Fibroblast of lung (primary cell): ENCODE data around the gene XPO5. TPM values are rescaled to one million over a fixed set of nuclear protein-coding genes. Genes with fewer than 3 reads are reported as not detected.

Experiments used
- DNase-seq, 2 donors: peaks; one replicate each; pipeline versions ENCODE4 v3.0.0 to v3.0.0-alpha.2; 2010; ENCODE audit warnings: low read depth in 2 of 2
- H2AFZ ChIP-seq: 2 replicates; pipeline ENCODE4 v1.5.1; 2012; ENCODE audit warnings: low read length, control low read depth, inconsistent platforms
- H3K27ac ChIP-seq: 2 replicates; pipeline ENCODE4 v1.5.1; 2011; ENCODE audit warnings: low read length, control low read depth; ENCODE audit not compliant: insufficient read depth
- H3K27me3 ChIP-seq: 2 replicates; pipeline ENCODE4 v1.5.1; 2011; ENCODE audit warnings: mild to moderate bottlenecking, low read length; ENCODE audit not compliant: control insufficient read depth, insufficient read depth
- H3K36me3 ChIP-seq: 2 replicates; pipeline ENCODE4 v1.5.1; 2011; ENCODE audit warnings: low read length; ENCODE audit not compliant: control insufficient read depth, insufficient read depth
- H3K4me1 ChIP-seq: 2 replicates; pipeline ENCODE4 v1.5.1; 2011; ENCODE audit warnings: low read length; ENCODE audit not compliant: control insufficient read depth, insufficient read depth; ENCODE audit errors: extremely low read depth
- H3K4me2 ChIP-seq: 2 replicates; pipeline ENCODE4 v1.5.1; 2011; ENCODE audit warnings: low read length, control low read depth; ENCODE audit not compliant: insufficient read depth; ENCODE audit errors: extremely low read depth
- H3K4me3 ChIP-seq, 4 experiments: fragments of 200-600 bp in 1 of 4; sonication (generic) in 1 of 4; replicated peaks in 1 of 4; 2 replicates each; pipeline ENCODE4 v1.5.1; 2011 to 2016; ENCODE audit warnings: low read length in 4 of 4, low read depth in 3 of 4, mild to moderate bottlenecking in 3 of 4, control low read depth in 2 of 4, inconsistent platforms in 1 of 4, mixed read lengths in 1 of 4; ENCODE audit not compliant: insufficient read depth in 1 of 4; ENCODE audit errors: control extremely low read depth in 1 of 4
- H3K79me2 ChIP-seq: 2 replicates; pipeline ENCODE4 v1.5.1; 2012; ENCODE audit warnings: mild to moderate bottlenecking, low read length, inconsistent platforms; ENCODE audit not compliant: control insufficient read depth, insufficient read depth
- H3K9ac ChIP-seq: 2 replicates; pipeline ENCODE4 v1.5.1; 2011; ENCODE audit warnings: mild to moderate bottlenecking, low read length, control low read depth; ENCODE audit not compliant: insufficient read depth
- H3K9me3 ChIP-seq: 2 replicates; pipeline ENCODE4 v1.5.1; 2012; ENCODE audit warnings: low read depth, low read length; ENCODE audit not compliant: control insufficient read depth, insufficient read depth
- H4K20me1 ChIP-seq: 2 replicates; pipeline ENCODE4 v1.5.1; 2011; ENCODE audit warnings: low read length; ENCODE audit not compliant: control insufficient read depth, insufficient read depth; ENCODE audit errors: extremely low read depth
- EZH2 ChIP-seq: IDR thresholded peaks from 2 replicates; pipeline ENCODE4 v1.5.1; 2012; ENCODE audit warnings: low read length, control low read depth, mild to moderate bottlenecking; ENCODE audit errors: missing control alignments
- polyA plus RNA-seq, 2 donors: library from polyadenylated mRNA; depleted of rRNA in 1 of 2; stranded (reverse) in 1 of 2; unstranded in 1 of 2; fragments of >200 nt; gene quantifications; 2 replicates each; pipeline ENCODE4 v1.2.1, GENCODE V29; 2011 to 2012; ENCODE audit warnings: missing spikeins in 1 of 2
- total RNA-seq: library from RNA; depleted of rRNA; stranded (reverse); fragments of >200 nt; gene quantifications from 2 replicates; pipeline ENCODE4 v1.2.1, GENCODE V29; 2014
- TF ChIP-seq, protein P1 (sequence below), 2 donors: IDR thresholded peaks in 1 of 2; conservative IDR thresholded peaks in 1 of 2; 1 replicate in 1 of 2; 2 replicates in 1 of 2; pipeline ENCODE4 v1.5.1; 2011 to 2012; ENCODE audit warnings: low read length in 2 of 2, control low read depth in 1 of 2, inconsistent platforms in 1 of 2, low read depth in 1 of 2, mild to moderate bottlenecking in 1 of 2

XPO5 gene
- total and polyA plus RNA-seq, 2 donors (not counting 1 experiment from before 2014, with no cell fraction given), result 20.5 to 21.7 TPM

DNA sequence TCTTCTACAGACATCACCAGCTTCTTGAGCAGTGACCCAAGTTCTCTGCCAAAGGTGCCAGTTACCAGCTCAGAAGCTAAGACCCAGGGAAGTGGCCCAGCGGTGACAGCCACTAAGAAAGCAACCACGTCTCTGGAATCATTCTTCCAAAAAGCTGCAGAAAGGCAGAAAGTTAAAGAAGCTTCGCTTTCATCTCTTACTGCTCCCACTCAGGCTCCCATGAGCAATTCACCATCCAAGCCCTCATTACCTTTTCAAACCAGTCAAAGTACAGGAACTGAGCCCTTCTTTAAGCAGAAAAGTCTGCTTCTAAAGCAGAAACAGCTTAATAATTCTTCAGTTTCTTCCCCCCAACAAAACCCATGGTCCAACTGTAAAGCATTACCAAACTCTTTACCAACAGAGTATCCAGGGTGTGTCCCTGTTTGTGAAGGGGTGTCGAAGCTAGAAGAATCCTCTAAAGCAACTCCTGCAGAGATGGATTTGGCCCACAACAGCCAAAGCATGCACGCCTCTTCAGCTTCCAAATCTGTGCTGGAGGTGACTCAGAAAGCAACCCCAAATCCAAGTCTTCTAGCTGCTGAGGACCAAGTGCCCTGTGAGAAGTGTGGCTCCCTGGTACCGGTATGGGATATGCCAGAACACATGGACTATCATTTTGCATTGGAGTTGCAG is 38.0 kb upstream of the XPO5 start:
- Histone ChIP-seq H3K9me3 (no peaks in the 10 kb centered on the region), H3K4me3 (no peak overlapping the region), H4K20me1 (no peaks in the 10 kb centered on the region), H3K9ac (no peak overlapping the region), H3K36me3 (peaks cover 9% of the 10 kb centered on the region), H2AFZ (no peak overlapping the region), H3K4me2 (no peak overlapping the region), H3K27ac (no peak overlapping the region), H3K4me1 (no peaks in the 10 kb centered on the region), H3K79me2 (no peaks in the 10 kb centered on the region), H3K27me3 (no peaks in the 10 kb centered on the region)
- TF ChIP-seq EZH2, result no peak
- TF ChIP-seq, protein P1, sequence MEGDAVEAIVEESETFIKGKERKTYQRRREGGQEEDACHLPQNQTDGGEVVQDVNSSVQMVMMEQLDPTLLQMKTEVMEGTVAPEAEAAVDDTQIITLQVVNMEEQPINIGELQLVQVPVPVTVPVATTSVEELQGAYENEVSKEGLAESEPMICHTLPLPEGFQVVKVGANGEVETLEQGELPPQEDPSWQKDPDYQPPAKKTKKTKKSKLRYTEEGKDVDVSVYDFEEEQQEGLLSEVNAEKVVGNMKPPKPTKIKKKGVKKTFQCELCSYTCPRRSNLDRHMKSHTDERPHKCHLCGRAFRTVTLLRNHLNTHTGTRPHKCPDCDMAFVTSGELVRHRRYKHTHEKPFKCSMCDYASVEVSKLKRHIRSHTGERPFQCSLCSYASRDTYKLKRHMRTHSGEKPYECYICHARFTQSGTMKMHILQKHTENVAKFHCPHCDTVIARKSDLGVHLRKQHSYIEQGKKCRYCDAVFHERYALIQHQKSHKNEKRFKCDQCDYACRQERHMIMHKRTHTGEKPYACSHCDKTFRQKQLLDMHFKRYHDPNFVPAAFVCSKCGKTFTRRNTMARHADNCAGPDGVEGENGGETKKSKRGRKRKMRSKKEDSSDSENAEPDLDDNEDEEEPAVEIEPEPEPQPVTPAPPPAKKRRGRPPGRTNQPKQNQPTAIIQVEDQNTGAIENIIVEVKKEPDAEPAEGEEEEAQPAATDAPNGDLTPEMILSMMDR (conservative IDR thresholded peaks at IDR 0.05 in 1 of 2, IDR thresholded peaks at IDR 0.05 in 1 of 2; ENCODE audit: low read depth in 1 of 2, low read length in 2 of 2), result no peak
- DNase-seq, result no peak

DNA sequence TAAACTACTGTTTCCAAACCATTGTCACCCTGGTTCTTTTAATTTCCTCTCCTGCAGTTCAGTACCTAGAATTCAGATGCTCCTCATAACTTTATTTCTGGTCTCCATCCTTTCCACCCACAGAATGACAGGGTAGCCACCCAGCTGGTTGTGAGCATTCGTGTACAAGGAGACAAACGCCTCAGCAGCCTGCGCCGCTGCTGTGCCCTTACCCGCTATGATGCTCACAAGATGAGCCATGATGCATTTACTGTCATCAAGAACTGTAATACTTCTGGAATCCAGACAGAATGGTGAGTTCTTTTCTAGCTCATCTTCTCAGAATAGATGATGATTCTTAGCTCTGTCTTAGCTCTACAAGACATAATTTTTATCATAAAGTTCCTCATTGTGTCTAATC is 34.6 kb upstream of the XPO5 start:
- Histone ChIP-seq H3K4me2 (no peak overlapping the region), H3K27ac (no peak overlapping the region), H4K20me1 (no peaks in the 10 kb centered on the region), H2AFZ (no peak overlapping the region), H3K9me3 (no peaks in the 10 kb centered on the region), H3K4me1 (no peaks in the 10 kb centered on the region), H3K9ac (no peak overlapping the region), H3K4me3 (no peak overlapping the region), H3K27me3 (no peaks in the 10 kb centered on the region), H3K79me2 (no peaks in the 10 kb centered on the region), H3K36me3 (peaks cover 7% of the 10 kb centered on the region)
- TF ChIP-seq EZH2, result no peak
- TF ChIP-seq, protein P1 (conservative IDR thresholded peaks at IDR 0.05 in 1 of 2, IDR thresholded peaks at IDR 0.05 in 1 of 2; ENCODE audit: low read depth in 1 of 2, low read length in 2 of 2), result no peak
- DNase-seq, result no peak

GRCh38 chr6:43609402-43609801 is 33.6 kb upstream of the XPO5 start:
- TF ChIP-seq EZH2, result no peak
- TF ChIP-seq, protein P1 (conservative IDR thresholded peaks at IDR 0.05 in 1 of 2, IDR thresholded peaks at IDR 0.05 in 1 of 2; ENCODE audit: low read depth in 1 of 2, low read length in 2 of 2), result no peak
- no peak overlapping the region for H3K4me3 ChIP-seq
- no peaks in the 10 kb centered on the region for H3K9me3 ChIP-seq
- no peak for DNase-seq
- H3K27me3 ChIP-seq, result no peaks in the 10 kb centered on the region
- H3K4me1 ChIP-seq, result no peaks in the 10 kb centered on the region
- H3K27ac ChIP-seq, result no peak overlapping the region
- H3K79me2 ChIP-seq, result no peaks in the 10 kb centered on the region
- H4K20me1 ChIP-seq, result no peaks in the 10 kb centered on the region
- H3K4me2 ChIP-seq, result no peak overlapping the region
- no peak overlapping the region for H2AFZ ChIP-seq
- H3K36me3 ChIP-seq, result peaks cover 5% of the 10 kb centered on the region
- no peak overlapping the region for H3K9ac ChIP-seq
